C4-2B (cell line): ENCODE measurements around the gene QKI.
"Not testable (repeated sequence)": the region's sequence is repeated elsewhere in the genome, so short reads cannot be mapped to it uniquely, and the experiment has no call there.

Experiments
- H3K27ac ChIP-seq: fragments of 450-650 bp; 2 replicates; pipeline ENCODE4 v1.5.1; 2017
- CTCF ChIP-seq: fragments of 450-650 bp; conservative IDR thresholded peaks from 2 replicates; pipeline ENCODE4 v1.5.1; 2017; ENCODE audit warnings: mild to moderate bottlenecking
- ZFX ChIP-seq: fragments of 450-650 bp; IDR thresholded peaks from 2 replicates; pipeline ENCODE4 v1.6.1; 2017

The QKI gene

GRCh38 chr6:163588220-163588919 lies 173.9 kb downstream of the QKI start:
- TF ChIP-seq CTCF, result no peak
- no peak overlapping the region for H3K27ac ChIP-seq

- TF ChIP-seq ZFX (no peak), CTCF (no peak)
- H3K27ac ChIP-seq, result no peak overlapping the region
Observed at GRCh38 chr6:163589387-163589786, 174.9 kb downstream of the QKI start.

- H3K27ac ChIP-seq, result not testable (repeated sequence)
Observed at GRCh38 chr6:163590132-163590531, 175.6 kb downstream of the QKI start.

- TF ChIP-seq CTCF (no peak), ZFX (no peak)
- no peak overlapping the region for H3K27ac ChIP-seq
Observed at GRCh38 chr6:163592872-163593271, 178.4 kb downstream of the QKI start.

- TF ChIP-seq CTCF, result no peak
- TF ChIP-seq ZFX, result no peak
- H3K27ac ChIP-seq, result no peak overlapping the region
Observed at GRCh38 chr6:163596174-163596573, 181.7 kb downstream of the QKI start.

- TF ChIP-seq CTCF (no peak), ZFX (no peak)
- H3K27ac ChIP-seq, result no peak overlapping the region
Observed at GRCh38 chr6:163599136-163599535, 184.6 kb downstream of the QKI start.

- TF ChIP-seq ZFX (no peak), CTCF (no peak)
- no peak overlapping the region for H3K27ac ChIP-seq
Observed at GRCh38 chr6:163599684-163600083, 185.2 kb downstream of the QKI start.

GRCh38 chr6:163600331-163600730 lies 185.8 kb downstream of the QKI start:
- TF ChIP-seq ZFX (no peak), CTCF (no peak)
- H3K27ac ChIP-seq, result no peak overlapping the region
